Measurements from ENCODE around the gene PPARG.

Gene PPARG

GRCh38 chr3:12312010-12312409, 23.1 kb downstream of the PPARG start:
- no peak for DNase-seq (ENCODE audit: extremely low read depth, low read depth)
- TF ChIP-seq CTCF (IDR thresholded peaks at IDR 0.05; ENCODE audit: low read depth, low read length), result no peak

GRCh38 chr3:12313519-12313918, 24.6 kb downstream of the PPARG start:
- DNase-seq (ENCODE audit: extremely low read depth, low read depth), result no peak
- TF ChIP-seq CTCF (IDR thresholded peaks at IDR 0.05; ENCODE audit: low read depth, low read length), result no peak

- DNase-seq (ENCODE audit: extremely low read depth, low read depth), result no peak
- no peak for TF ChIP-seq CTCF (IDR thresholded peaks at IDR 0.05; ENCODE audit: low read depth, low read length)
These were observed 27.4 kb downstream of the PPARG start for GRCh38 chr3:12316253-12316652.

- no peak for TF ChIP-seq CTCF (IDR thresholded peaks at IDR 0.05; ENCODE audit: low read depth, low read length)
- DNase-seq (ENCODE audit: extremely low read depth, low read depth), result no peak
These were observed 28.0 kb downstream of the PPARG start for GRCh38 chr3:12316729-12317351.

- no peak for DNase-seq (ENCODE audit: extremely low read depth, low read depth)
- no peak for TF ChIP-seq CTCF (IDR thresholded peaks at IDR 0.05; ENCODE audit: low read depth, low read length)
These were observed 29.0 kb downstream of the PPARG start for GRCh38 chr3:12317914-12318313.

- TF ChIP-seq CTCF (IDR thresholded peaks at IDR 0.05; ENCODE audit: low read depth, low read length), result no peak
- no peak for DNase-seq (ENCODE audit: extremely low read depth, low read depth)
These were observed 30.1 kb downstream of the PPARG start for GRCh38 chr3:12318758-12319621.

- DNase-seq (ENCODE audit: extremely low read depth, low read depth), result no peak
- no peak for TF ChIP-seq CTCF (IDR thresholded peaks at IDR 0.05; ENCODE audit: low read depth, low read length)
These were observed 32.1 kb downstream of the PPARG start for GRCh38 chr3:12321015-12321414.

Data from AG09319 (cell line).